GM19324 (cell line): Measurements from ENCODE around the gene PROKR2.

Source experiments
- ATAC-seq: cut with Tn5 transposase; IDR thresholded peaks from one replicate; pipeline ENCODE4 v1.9.1; 2021; ENCODE audit warnings: mild to moderate bottlenecking, moderate library complexity; ENCODE audit not compliant: unreplicated experiment, low FRiP score

PROKR2 gene

GRCh38 chr20:5290596-5290995 lies 26.2 kb downstream of the PROKR2 start:
- ATAC-seq, result no peak

- ATAC-seq, result no peak
These were observed 34.2 kb downstream of the PROKR2 start for GRCh38 chr20:5282561-5282960.

GRCh38 chr20:5279661-5280060 lies 37.1 kb downstream of the PROKR2 start:
- no peak for ATAC-seq

GRCh38 chr20:5272268-5272667 lies 44.5 kb downstream of the PROKR2 start:
- ATAC-seq, result no peak

- no peak for ATAC-seq
These were observed 46.2 kb downstream of the PROKR2 start for GRCh38 chr20:5270603-5271002.

GRCh38 chr20:5268449-5268848 lies 48.3 kb downstream of the PROKR2 start:
- ATAC-seq, result no peak

GRCh38 chr20:5267092-5267491 lies 49.7 kb downstream of the PROKR2 start:
- no peak for ATAC-seq
